Uterus (tissue), 2 donors: ENCODE data around the gene CEP104.

Experiments
- POLR2A ChIP-seq, 2 donors: fragments of 450-650 bp; IDR thresholded peaks; one replicate each; pipeline ENCODE4 v1.6.1; 2016; ENCODE audit warnings: antibody characterized with exemption in 2 of 2, mild to moderate bottlenecking in 1 of 2, moderate library complexity in 1 of 2
- TF ChIP-seq, protein P1 (sequence below), 4 experiments: fragments of 200-600 bp in 2 of 4; fragments of 450-650 bp in 2 of 4; sonication (generic) in 2 of 4; IDR thresholded peaks; one replicate each; pipeline ENCODE4 v1.5.1; 2016 to 2019; ENCODE audit warnings: antibody characterized with exemption in 4 of 4, mild to moderate bottlenecking in 2 of 4, moderate library complexity in 1 of 4

DNA sequence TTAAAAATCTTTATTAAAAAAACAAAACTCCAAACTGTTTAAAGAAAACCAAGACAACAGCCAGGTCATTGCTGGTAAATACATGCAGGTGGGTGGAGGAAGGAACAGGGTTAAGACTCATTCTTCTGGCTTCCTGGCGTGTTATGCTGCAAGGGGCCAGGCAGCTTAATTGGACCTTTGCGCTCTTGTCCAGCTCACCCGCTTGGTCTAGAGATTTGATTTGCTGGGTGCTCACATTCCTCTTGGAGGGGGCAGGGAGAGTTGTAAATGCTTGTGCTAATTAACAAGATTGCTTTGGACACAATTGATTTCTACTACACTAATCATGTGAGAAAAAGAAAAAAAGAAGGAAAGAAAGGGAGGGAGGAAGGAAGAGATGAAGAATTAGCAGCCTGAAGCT, 10.5 kb downstream of the CEP104 start:
- TF ChIP-seq, protein P1, sequence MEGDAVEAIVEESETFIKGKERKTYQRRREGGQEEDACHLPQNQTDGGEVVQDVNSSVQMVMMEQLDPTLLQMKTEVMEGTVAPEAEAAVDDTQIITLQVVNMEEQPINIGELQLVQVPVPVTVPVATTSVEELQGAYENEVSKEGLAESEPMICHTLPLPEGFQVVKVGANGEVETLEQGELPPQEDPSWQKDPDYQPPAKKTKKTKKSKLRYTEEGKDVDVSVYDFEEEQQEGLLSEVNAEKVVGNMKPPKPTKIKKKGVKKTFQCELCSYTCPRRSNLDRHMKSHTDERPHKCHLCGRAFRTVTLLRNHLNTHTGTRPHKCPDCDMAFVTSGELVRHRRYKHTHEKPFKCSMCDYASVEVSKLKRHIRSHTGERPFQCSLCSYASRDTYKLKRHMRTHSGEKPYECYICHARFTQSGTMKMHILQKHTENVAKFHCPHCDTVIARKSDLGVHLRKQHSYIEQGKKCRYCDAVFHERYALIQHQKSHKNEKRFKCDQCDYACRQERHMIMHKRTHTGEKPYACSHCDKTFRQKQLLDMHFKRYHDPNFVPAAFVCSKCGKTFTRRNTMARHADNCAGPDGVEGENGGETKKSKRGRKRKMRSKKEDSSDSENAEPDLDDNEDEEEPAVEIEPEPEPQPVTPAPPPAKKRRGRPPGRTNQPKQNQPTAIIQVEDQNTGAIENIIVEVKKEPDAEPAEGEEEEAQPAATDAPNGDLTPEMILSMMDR (IDR thresholded peaks at IDR 0.05) = no peak
- no peak for TF ChIP-seq POLR2A (IDR thresholded peaks at IDR 0.05)
